Measurements from ENCODE around the gene LIN9. TPM values are rescaled to one million over a fixed set of nuclear protein-coding genes. Genes with fewer than 3 reads are reported as not detected.

Gene LIN9
- total and polyA plus RNA-seq, 2 of the 8 experiments (the other 6 are each of a cell fraction or from before 2014, with no cell fraction given): 5.6 to 12.6 TPM

- Histone ChIP-seq H4K5ac (ENCODE audit: insufficient read length, low read depth, low read length) (no peak overlapping the region), H3K36me3 (ENCODE audit: control insufficient read depth in 2 of 4, insufficient read depth in 4 of 4, low read length in 3 of 4) (peaks cover 0 to 26% (median 8%) of the 10 kb centered on the region in 4 experiments; a peak in 7 of 8 replicates), H3K79me2 (ENCODE audit: control insufficient read depth in 1 of 2, insufficient read depth in 2 of 2, low read length in 2 of 2) (no peaks in the 10 kb centered on the region), H2BK120ac (replicated peaks; ENCODE audit: low read depth, low read length) (no peak overlapping the region), H2BK12ac (ENCODE audit: low read depth, low read length) (no peak overlapping the region), H2AFZ (ENCODE audit: low read length) (no peak overlapping the region), H3K9me3 (ENCODE audit: insufficient read depth in 2 of 2, low read depth in 1 of 2, low read length in 1 of 2) (no peaks in the 10 kb centered on the region), H3K9ac (replicated peaks in 1 of 4; ENCODE audit: extremely low read depth in 1 of 4, low read depth in 3 of 4, low read length in 3 of 4) (no peak overlapping the region), H3K4me1 (replicated peaks in 1 of 4; ENCODE audit: control insufficient read depth in 3 of 4, insufficient read depth in 4 of 4, low read length in 3 of 4) (no peaks in the 10 kb centered on the region), H2BK15ac (ENCODE audit: low read length) (no peak overlapping the region), H3K79me1 (ENCODE audit: low read depth, low read length) (no peaks in the 10 kb centered on the region; the same call in 1 of the 2 replicates), H3K18ac (ENCODE audit: extremely low read depth, low read length) (no peak overlapping the region), H3K56ac (replicated peaks; ENCODE audit: insufficient read length, low read depth, low read length) (no peak overlapping the region), H3K4me3 (ENCODE audit: extremely low read depth in 1 of 4, insufficient read depth in 2 of 4, low read depth in 3 of 4, low read length in 4 of 4) (no peak overlapping the region), H2BK20ac (ENCODE audit: low read length) (no peak overlapping the region), H3K23me2 (ENCODE audit: low read depth, low read length) (no peaks in the 10 kb centered on the region), H3K4me2 (ENCODE audit: insufficient read depth in 1 of 2, low read depth in 2 of 2, low read length in 2 of 2) (no peak overlapping the region), H3K23ac (ENCODE audit: insufficient read length) (no peak overlapping the region), H3K14ac (ENCODE audit: insufficient read length) (no peak overlapping the region), H2BK5ac (ENCODE audit: low read depth, low read length) (no peak overlapping the region), H4K8ac (ENCODE audit: extremely low read depth, insufficient read depth, low read length) (no peak overlapping the region), H3K27ac (ENCODE audit: low read depth, low read length) (no peak overlapping the region), H3K4ac (replicated peaks; ENCODE audit: insufficient read length, low read depth, low read length) (no peak overlapping the region), H4K20me1 (replicated peaks in 1 of 2; ENCODE audit: control insufficient read depth in 1 of 2, insufficient read depth in 2 of 2, low read length in 2 of 2) (no peaks in the 10 kb centered on the region), H2AK5ac (ENCODE audit: low read depth, low read length) (no peak overlapping the region), H3K27me3 (replicated peaks in 1 of 4; ENCODE audit: control insufficient read depth in 3 of 4, extremely low read depth in 1 of 4, insufficient read depth in 3 of 4, low read length in 3 of 4) (no peaks in the 10 kb centered on the region), H4K91ac (replicated peaks; ENCODE audit: insufficient read length, low read length) (no peak overlapping the region)
- DNase-seq (ENCODE audit: low read depth in 1 of 2, low spot score in 2 of 2): no peak
- CTCF ChIA-PET (ENCODE audit: partially characterized antibody): interaction anchor here (0.6 to 1.3 kb wide), 2 partner anchors 53 to 194 kb away, joined by 3 read pairs; no protein-coding TSS in a partner anchor
- POLR2A ChIA-PET (ENCODE audit: partially characterized antibody): interaction anchor here (0.6 to 2.3 kb wide), 8 partner anchors 9 to 194 kb away, joined by 3 to 11 read pairs (median 4); partner anchors contain the start of gene LIN9
- FAIRE-seq: no peak
- 86% methylated on average over 15 of the region's 15 CpGs; no CpG with 5 or more reads in 1 of the 2 experiments for WGBS, 2 experiments (ENCODE audit: extremely low coverage in 1 of 2, insufficient coverage in 1 of 2, insufficient read length in 1 of 2, insufficient replicate concordance in 2 of 2, low coverage in 1 of 2, low lambda C conversion rate in 2 of 2, missing lambda C conversion rate in 1 of 2)
- TF ChIP-seq, protein P1, sequence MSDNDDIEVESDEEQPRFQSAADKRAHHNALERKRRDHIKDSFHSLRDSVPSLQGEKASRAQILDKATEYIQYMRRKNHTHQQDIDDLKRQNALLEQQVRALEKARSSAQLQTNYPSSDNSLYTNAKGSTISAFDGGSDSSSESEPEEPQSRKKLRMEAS (IDR thresholded peaks at IDR 0.05): no peak
- TF ChIP-seq RXRA (IDR thresholded peaks at IDR 0.05; ENCODE audit: insufficient read depth, low read depth, low read length) (no peak), SUZ12 (IDR thresholded peaks at IDR 0.05; ENCODE audit: low read length) (no peak), FOSL1 (IDR thresholded peaks at IDR 0.05; ENCODE audit: insufficient read depth, low read depth, low read length) (no peak), TEAD4 (IDR thresholded peaks at IDR 0.05; ENCODE audit: low read depth, low read length) (no peak), CEBPB (IDR thresholded peaks at IDR 0.05; ENCODE audit: low read depth, low read length) (no peak), EGR1 (IDR thresholded peaks at IDR 0.05; ENCODE audit: borderline replicate concordance, low read depth, low read length) (no peak), KDM1A (IDR thresholded peaks at IDR 0.05; ENCODE audit: borderline replicate concordance, low read length) (no peak), SP4 (IDR thresholded peaks at IDR 0.05; ENCODE audit: low read length) (no peak), JUND (IDR thresholded peaks at IDR 0.05; ENCODE audit: low read length) (no peak), RFX5 (IDR thresholded peaks at IDR 0.05; ENCODE audit: borderline replicate concordance, low read depth, low read length) (no peak)
- TF ChIP-seq, protein P2, sequence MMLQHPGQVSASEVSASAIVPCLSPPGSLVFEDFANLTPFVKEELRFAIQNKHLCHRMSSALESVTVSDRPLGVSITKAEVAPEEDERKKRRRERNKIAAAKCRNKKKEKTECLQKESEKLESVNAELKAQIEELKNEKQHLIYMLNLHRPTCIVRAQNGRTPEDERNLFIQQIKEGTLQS (IDR thresholded peaks at IDR 0.05; ENCODE audit: insufficient read depth, low read depth, low read length): no peak
Measured at GRCh38 chr1:226353698-226354525, 44.9 kb upstream of the LIN9 start.

All from H1 (cell line).